NB4 (cell line): Measurements from ENCODE around the gene DLL1.

Source experiments
- CTCF ChIP-seq: IDR thresholded peaks from one replicate; pipeline ENCODE4 v1.5.1; 2012; ENCODE audit warnings: low read depth, low read length
- MAX ChIP-seq: IDR thresholded peaks from 2 replicates; pipeline ENCODE4 v1.6.1; 2011; ENCODE audit warnings: low read depth, low read length
- POLR2A ChIP-seq: IDR thresholded peaks from 2 replicates; pipeline ENCODE4 v1.6.1; 2011; ENCODE audit warnings: mild to moderate bottlenecking; ENCODE audit not compliant: insufficient read length; ENCODE audit errors: extremely low read depth

- TF ChIP-seq CTCF: no peak
- TF ChIP-seq POLR2A: no peak
- no peak for TF ChIP-seq MAX
Measured at GRCh38 chr6:170245475-170245992, 45.3 kb downstream of the DLL1 start.
